H54 (cell line): ENCODE results near the gene TIA1.

ENCODE experiments used
- DNase-seq: peaks from one replicate; pipeline ENCODE4 v3.0.0; 2011; ENCODE audit warnings: low spot score, mixed read lengths; ENCODE audit not compliant: insufficient read length
- FAIRE-seq: peaks from 3 replicates; lab custom pipeline; 2011; peaks lifted over from hg19 to GRCh38; lab: Jason Lieb, UNC
- POLR2A ChIP-seq: IDR thresholded peaks from 2 replicates; pipeline ENCODE4 v1.6.1; 2011; ENCODE audit warnings: low read depth, mild to moderate bottlenecking, low read length

TIA1 gene

GRCh38 chr2:70161069-70161534 lies 87.3 kb downstream of the TIA1 start:
- FAIRE-seq: no peak
- TF ChIP-seq POLR2A: no peak
- DNase-seq: no peak

DNA sequence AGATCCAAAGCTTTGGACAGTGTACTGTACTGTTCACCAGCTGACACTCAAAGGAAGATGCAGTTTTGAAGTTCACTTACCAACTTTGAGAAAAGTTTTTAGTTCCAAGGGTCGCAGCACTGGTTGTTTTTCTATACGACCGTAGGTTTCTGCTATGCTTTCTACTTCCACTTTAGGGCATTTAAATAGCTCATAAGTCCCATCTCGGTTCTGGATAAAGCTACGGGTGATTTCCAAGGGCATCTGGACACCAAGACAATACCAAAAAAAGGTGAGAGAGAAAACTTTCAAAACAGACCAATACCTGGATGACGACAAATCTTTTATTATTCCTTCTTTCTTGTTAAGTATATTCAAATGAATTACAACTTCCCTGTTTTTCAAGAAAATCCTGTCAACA lies 87.9 kb downstream of the TIA1 start:
- DNase-seq: no peak
- no peak for FAIRE-seq

More for the DNA sequence above, 87.9 kb downstream of the TIA1 start:
- TF ChIP-seq POLR2A: no peak
